HG03025 (cell line): Measurements from ENCODE around the gene PDIA6.
A peak's percentile ranks its signal among the peaks of the same experiment; 100 is the strongest.
"Not testable (repeated sequence)": the region's sequence is repeated elsewhere in the genome, so short reads cannot be mapped to it uniquely, and the experiment has no call there.

ENCODE experiments used
- ATAC-seq: cut with Tn5 transposase; IDR thresholded peaks from one replicate; pipeline ENCODE4 v1.9.1; 2021; ENCODE audit warnings: mild to moderate bottlenecking, moderate library complexity; ENCODE audit not compliant: unreplicated experiment, low FRiP score

Gene PDIA6

GRCh38 chr2:10811517-10811916 is 1.1 kb downstream of the PDIA6 start:
- no peak for ATAC-seq

- ATAC-seq, result no peak
These were observed 2.1 kb downstream of the PDIA6 start for GRCh38 chr2:10810202-10811161.

- ATAC-seq, result no peak
These were observed 6.0 kb downstream of the PDIA6 start for GRCh38 chr2:10806543-10806942.

GRCh38 chr2:10805990-10806389 is 6.6 kb downstream of the PDIA6 start:
- not testable (repeated sequence) for ATAC-seq

GRCh38 chr2:10802657-10803056 is 9.9 kb downstream of the PDIA6 start:
- ATAC-seq, result no peak

- ATAC-seq, result no peak
These were observed 12.4 kb downstream of the PDIA6 start for GRCh38 chr2:10800163-10800562.

- ATAC-seq, result no peak
These were observed 13.8 kb downstream of the PDIA6 start for GRCh38 chr2:10798783-10799182.

- ATAC-seq, result no peak
These were observed 15.9 kb downstream of the PDIA6 start for GRCh38 chr2:10796703-10797102.

- ATAC-seq, result no peak
These were observed 17.0 kb downstream of the PDIA6 start for GRCh38 chr2:10795508-10796046.

- ATAC-seq, result no peak
These were observed 17.7 kb downstream of the PDIA6 start for GRCh38 chr2:10794876-10795275.

GRCh38 chr2:10793816-10794215 is 18.8 kb downstream of the PDIA6 start:
- no peak for ATAC-seq

- no peak for ATAC-seq
These were observed 19.8 kb downstream of the PDIA6 start for GRCh38 chr2:10792660-10793400.

GRCh38 chr2:10792001-10792634 is 20.5 kb downstream of the PDIA6 start:
- no peak for ATAC-seq

- peak; percentile 76 for ATAC-seq
These were observed 22.2 kb downstream of the PDIA6 start for GRCh38 chr2:10790228-10790973.

- no peak for ATAC-seq
These were observed 23.7 kb downstream of the PDIA6 start for GRCh38 chr2:10788855-10789254.

GRCh38 chr2:10787176-10787968 is 25.2 kb downstream of the PDIA6 start:
- ATAC-seq, result no peak

GRCh38 chr2:10786240-10786982 is 26.2 kb downstream of the PDIA6 start:
- no peak for ATAC-seq

GRCh38 chr2:10785260-10785659 is 27.3 kb downstream of the PDIA6 start:
- ATAC-seq, result no peak

- ATAC-seq, result no peak
These were observed 27.9 kb downstream of the PDIA6 start for GRCh38 chr2:10784719-10785118.
